Fibroblast of lung (primary cell): ENCODE data around the gene MTHFD2L.

Experiments
- CTCF ChIP-seq, 2 donors: IDR thresholded peaks in 1 of 2; conservative IDR thresholded peaks in 1 of 2; 1 replicate in 1 of 2; 2 replicates in 1 of 2; pipeline ENCODE4 v1.5.1; 2011 to 2012; ENCODE audit warnings: low read length in 2 of 2, control low read depth in 1 of 2, inconsistent platforms in 1 of 2, low read depth in 1 of 2, mild to moderate bottlenecking in 1 of 2
- EZH2 ChIP-seq: IDR thresholded peaks from 2 replicates; pipeline ENCODE4 v1.5.1; 2012; ENCODE audit warnings: low read length, control low read depth, mild to moderate bottlenecking; ENCODE audit errors: missing control alignments

GRCh38 chr4:74159143-74159709 lies 1.3 kb downstream of the MTHFD2L start:
- TF ChIP-seq CTCF (conservative IDR thresholded peaks at IDR 0.05 in 1 of 2, IDR thresholded peaks at IDR 0.05 in 1 of 2; ENCODE audit: low read depth in 1 of 2, low read length in 2 of 2) (no peak), EZH2 (no peak)
